DOHH2 (cell line): ENCODE measurements around the gene WWOX.
"Not testable (repeated sequence)": the region's sequence is repeated elsewhere in the genome, so short reads cannot be mapped to it uniquely, and the experiment has no call there.

Experiments
- H3F3A ChIP-seq: fragments of 200-600 bp; sonication (generic), shearing (Covaris generic); 2 replicates; pipeline ENCODE4 v1.6.0; 2016; ENCODE audit warnings: antibody characterized with exemption, mild to moderate bottlenecking; ENCODE audit not compliant: control insufficient read depth, insufficient read depth
- H3K27ac ChIP-seq: fragments of 200-600 bp; sonication (generic); 2 replicates; pipeline ENCODE4 v1.5.1; 2014; ENCODE audit warnings: low read depth, mild to moderate bottlenecking, low read length, moderate library complexity
- H3K27me3 ChIP-seq: fragments of 200-600 bp; sonication (generic); 2 replicates; pipeline ENCODE4 v1.6.1; 2014; ENCODE audit warnings: mild to moderate bottlenecking, low read length, mixed read lengths; ENCODE audit not compliant: control insufficient read depth
- H3K36me3 ChIP-seq: fragments of 200-600 bp; sonication (generic); 2 replicates; pipeline ENCODE4 v1.6.1; 2014; ENCODE audit warnings: mild to moderate bottlenecking, low read length, moderate library complexity, mixed read lengths; ENCODE audit not compliant: control insufficient read depth
- H3K4me1 ChIP-seq: fragments of 200-600 bp; sonication (generic); 2 replicates; pipeline ENCODE4 v1.6.1; 2014; ENCODE audit warnings: mild to moderate bottlenecking, low read length, mixed read lengths; ENCODE audit not compliant: control insufficient read depth
- H3K4me2 ChIP-seq: fragments of 200-600 bp; sonication (generic); 2 replicates; pipeline ENCODE4 v1.6.0; 2014; ENCODE audit warnings: mild to moderate bottlenecking, low read length, moderate library complexity
- H3K4me3 ChIP-seq: fragments of 200-600 bp; sonication (generic); 2 replicates; pipeline ENCODE4 v1.5.1; 2014; ENCODE audit warnings: mild to moderate bottlenecking, low read length, mixed read lengths
- H3K79me2 ChIP-seq: fragments of 200-600 bp; sonication (generic); 2 replicates; pipeline ENCODE4 v1.6.1; 2014; ENCODE audit warnings: mild to moderate bottlenecking, low read length, mixed read lengths; ENCODE audit not compliant: control insufficient read depth
- H3K9me2 ChIP-seq: fragments of 200-600 bp; sonication (generic); replicated peaks from 2 replicates; pipeline ENCODE4 v1.6.1; 2014; ENCODE audit warnings: mild to moderate bottlenecking, low read length, mixed read lengths; ENCODE audit not compliant: control insufficient read depth
- H3K9me3 ChIP-seq: fragments of 200-600 bp; sonication (generic); 2 replicates; pipeline ENCODE4 v1.6.1; 2014; ENCODE audit warnings: antibody characterized with exemption, low read length, mixed read lengths; ENCODE audit not compliant: control insufficient read depth, insufficient read depth
- H4K20me1 ChIP-seq: fragments of 200-600 bp; sonication (generic); 2 replicates; pipeline ENCODE4 v1.6.0; 2014; ENCODE audit warnings: low read depth, mild to moderate bottlenecking, antibody characterized with exemption, low read length, moderate library complexity; ENCODE audit not compliant: control insufficient read depth, insufficient read depth
- EZH2phosphoT487 ChIP-seq: fragments of 200-600 bp; sonication (generic); IDR thresholded peaks from 2 replicates; pipeline ENCODE4 v1.6.1; 2017; ENCODE audit warnings: borderline replicate concordance, mild to moderate bottlenecking, antibody characterized with exemption, low read length, moderate library complexity, mixed read lengths
- TF ChIP-seq, protein P1 (sequence below): fragments of 200-600 bp; sonication (generic); IDR thresholded peaks from one replicate; pipeline ENCODE4 v1.5.1; 2014; ENCODE audit warnings: antibody characterized with exemption, mild to moderate bottlenecking, low read depth, low read length; ENCODE audit not compliant: poor library complexity, severe bottlenecking

The WWOX gene

DNA sequence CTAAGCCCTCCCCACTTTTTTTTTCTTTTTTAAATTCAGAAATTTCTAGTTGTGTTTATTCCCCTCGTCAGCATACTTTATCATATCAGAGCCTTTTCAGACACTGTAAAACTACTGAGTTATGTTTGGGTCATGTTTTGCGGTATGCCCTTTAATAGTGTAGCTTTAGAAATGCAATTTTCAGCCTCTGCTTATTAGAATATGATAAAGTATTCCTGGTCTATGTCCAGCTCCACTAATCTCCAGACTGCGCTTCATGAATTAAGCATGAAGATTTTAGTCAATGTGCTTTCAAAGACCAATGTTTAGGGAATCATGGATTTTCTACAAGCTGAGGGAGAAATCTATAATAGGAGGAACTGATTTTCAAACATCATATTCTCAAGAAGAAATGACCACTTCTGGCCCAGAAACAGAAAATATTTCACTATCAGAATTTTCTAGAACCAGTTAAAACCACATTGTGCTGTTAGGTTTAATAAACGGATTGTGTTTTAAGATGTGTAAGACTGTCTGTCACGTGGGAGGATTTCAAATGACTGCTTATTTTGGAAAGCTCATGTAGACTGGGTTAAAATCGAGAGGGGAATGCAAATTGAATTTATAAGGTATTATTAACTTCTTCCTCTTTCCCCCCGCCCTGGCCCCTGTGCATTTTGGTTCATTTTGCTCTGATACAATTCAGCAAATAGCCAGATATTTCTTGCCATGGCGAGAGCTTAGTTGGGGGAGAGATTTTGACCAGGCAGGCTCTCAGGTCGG lies 498.5 kb downstream of the WWOX start:
- Histone ChIP-seq H3K27me3 (no peaks in the 10 kb centered on the region), H3F3A (no peaks in the 10 kb centered on the region), H3K9me2 (no peaks in the 10 kb centered on the region; the same call in 1 of the 2 replicates), H3K4me2 (no peak overlapping the region), H3K79me2 (no peaks in the 10 kb centered on the region), H3K4me3 (peak overlapping the region; percentile 28), H3K4me1 (peaks cover 9% of the 10 kb centered on the region), H3K9me3 (no peaks in the 10 kb centered on the region), H3K27ac (no peak overlapping the region), H4K20me1 (no peaks in the 10 kb centered on the region), H3K36me3 (no peaks in the 10 kb centered on the region)
- TF ChIP-seq EZH2phosphoT487, result no peak
- TF ChIP-seq, protein P1, sequence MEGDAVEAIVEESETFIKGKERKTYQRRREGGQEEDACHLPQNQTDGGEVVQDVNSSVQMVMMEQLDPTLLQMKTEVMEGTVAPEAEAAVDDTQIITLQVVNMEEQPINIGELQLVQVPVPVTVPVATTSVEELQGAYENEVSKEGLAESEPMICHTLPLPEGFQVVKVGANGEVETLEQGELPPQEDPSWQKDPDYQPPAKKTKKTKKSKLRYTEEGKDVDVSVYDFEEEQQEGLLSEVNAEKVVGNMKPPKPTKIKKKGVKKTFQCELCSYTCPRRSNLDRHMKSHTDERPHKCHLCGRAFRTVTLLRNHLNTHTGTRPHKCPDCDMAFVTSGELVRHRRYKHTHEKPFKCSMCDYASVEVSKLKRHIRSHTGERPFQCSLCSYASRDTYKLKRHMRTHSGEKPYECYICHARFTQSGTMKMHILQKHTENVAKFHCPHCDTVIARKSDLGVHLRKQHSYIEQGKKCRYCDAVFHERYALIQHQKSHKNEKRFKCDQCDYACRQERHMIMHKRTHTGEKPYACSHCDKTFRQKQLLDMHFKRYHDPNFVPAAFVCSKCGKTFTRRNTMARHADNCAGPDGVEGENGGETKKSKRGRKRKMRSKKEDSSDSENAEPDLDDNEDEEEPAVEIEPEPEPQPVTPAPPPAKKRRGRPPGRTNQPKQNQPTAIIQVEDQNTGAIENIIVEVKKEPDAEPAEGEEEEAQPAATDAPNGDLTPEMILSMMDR, result no peak

DNA sequence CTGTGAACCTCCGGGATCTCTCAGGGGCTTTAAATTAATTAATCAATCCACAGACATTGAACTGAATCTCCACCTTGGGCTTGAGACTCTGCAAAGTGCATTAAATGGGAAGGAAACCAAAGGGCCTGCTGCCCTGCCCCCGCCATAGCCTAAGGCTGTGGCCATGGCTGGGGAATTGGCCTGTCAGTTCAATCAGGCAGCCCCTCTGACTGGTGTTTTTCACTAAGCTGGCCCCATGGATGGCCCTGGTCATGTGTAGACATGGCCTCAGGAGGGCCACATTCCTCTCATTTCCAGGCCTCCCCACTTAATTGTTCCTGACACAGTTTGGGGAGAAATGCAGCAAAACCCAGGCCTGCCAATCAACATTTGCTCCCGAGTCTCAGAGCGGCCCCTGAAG lies 499.8 kb downstream of the WWOX start:
- no peaks in the 10 kb centered on the region; the same call in 1 of the 2 replicates for H3K9me2 ChIP-seq
- H3K27ac ChIP-seq, result no peak overlapping the region
- peaks cover 9% of the 10 kb centered on the region for H3K4me1 ChIP-seq
- H3F3A ChIP-seq, result no peaks in the 10 kb centered on the region
- H3K4me3 ChIP-seq, result no peak overlapping the region
- TF ChIP-seq, protein P1, result no peak
- TF ChIP-seq EZH2phosphoT487, result no peak
- no peak overlapping the region for H3K4me2 ChIP-seq
- no peaks in the 10 kb centered on the region for H3K9me3 ChIP-seq
- no peaks in the 10 kb centered on the region for H3K36me3 ChIP-seq
- no peaks in the 10 kb centered on the region for H4K20me1 ChIP-seq
- no peaks in the 10 kb centered on the region for H3K79me2 ChIP-seq
- H3K27me3 ChIP-seq, result no peaks in the 10 kb centered on the region

DNA sequence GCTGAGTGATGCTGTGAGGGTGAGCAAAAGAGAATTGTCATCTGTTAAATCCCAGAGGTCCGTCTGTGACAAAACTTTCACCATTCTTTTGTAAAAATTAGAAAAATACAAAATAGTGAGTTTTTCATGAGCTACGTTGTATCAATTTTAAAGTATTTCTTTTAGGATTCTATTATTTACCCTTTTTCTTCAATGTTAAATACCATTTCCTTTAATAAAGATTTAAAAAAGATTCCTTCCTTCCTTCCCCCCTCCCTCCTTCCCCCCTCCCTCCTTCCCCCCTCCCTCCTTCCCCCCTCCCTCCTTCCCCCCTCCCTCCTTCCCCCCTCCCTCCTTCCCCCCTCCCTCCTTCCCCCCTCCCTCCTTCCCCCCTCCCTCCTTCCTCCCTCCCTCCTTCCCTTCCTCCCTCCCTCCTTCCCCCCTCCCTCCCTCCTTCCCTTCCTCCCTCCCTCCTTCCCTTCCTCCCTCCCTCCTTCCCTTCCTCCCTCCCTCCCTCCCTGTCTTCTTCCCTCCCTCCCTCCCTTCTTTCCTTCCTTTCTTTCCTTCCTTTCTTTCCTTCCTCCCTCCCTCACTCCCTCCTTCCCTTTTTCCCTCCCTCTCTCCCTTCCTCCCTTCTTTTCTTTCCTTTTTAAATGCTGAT lies 505.1 kb downstream of the WWOX start:
- H3K9me2 ChIP-seq, H3K27me3 ChIP-seq, H3K36me3 ChIP-seq, H3K4me2 ChIP-seq, H3K4me3 ChIP-seq, H3K9me3 ChIP-seq, H3K79me2 ChIP-seq, H3F3A ChIP-seq, H3K4me1 ChIP-seq, H4K20me1 ChIP-seq, H3K27ac ChIP-seq: not testable (repeated sequence)

DNA sequence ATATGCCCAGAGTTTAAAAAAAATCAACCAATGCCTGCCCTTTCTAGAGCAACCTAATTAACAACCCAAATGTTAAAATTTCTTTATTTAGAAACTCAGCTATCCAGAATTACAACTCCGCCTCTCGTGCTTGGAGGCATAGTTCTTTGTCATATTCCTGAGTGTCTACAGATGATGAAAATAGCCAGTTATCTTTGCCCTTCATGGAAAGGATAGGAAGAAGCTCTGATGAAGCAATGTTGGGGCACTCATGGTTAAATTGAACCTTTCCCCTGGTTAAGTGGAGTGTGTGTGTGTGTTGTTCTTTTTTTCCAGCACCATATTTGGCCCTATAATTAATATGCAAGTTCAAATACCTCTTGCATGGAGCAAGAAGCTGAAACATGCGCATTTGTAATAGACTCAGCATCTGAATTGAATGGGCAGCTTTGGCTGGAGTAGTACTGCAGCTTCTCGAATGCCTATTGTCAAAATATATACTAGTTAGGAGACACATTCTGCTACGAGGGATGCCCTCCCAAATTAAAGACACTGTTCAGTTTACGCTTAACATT lies 506.2 kb downstream of the WWOX start:
- no peaks in the 10 kb centered on the region for H3K4me1 ChIP-seq
- H3K9me2 ChIP-seq, result no peaks in the 10 kb centered on the region; the same call in 1 of the 2 replicates
- H3K4me2 ChIP-seq, result no peak overlapping the region
- H3K27ac ChIP-seq, result no peak overlapping the region
- no peaks in the 10 kb centered on the region for H3F3A ChIP-seq
- H4K20me1 ChIP-seq, result no peaks in the 10 kb centered on the region
- no peak overlapping the region for H3K4me3 ChIP-seq
- H3K9me3 ChIP-seq, result no peaks in the 10 kb centered on the region
- TF ChIP-seq EZH2phosphoT487, result no peak
- TF ChIP-seq, protein P1, result no peak
- no peaks in the 10 kb centered on the region for H3K79me2 ChIP-seq
- H3K36me3 ChIP-seq, result no peaks in the 10 kb centered on the region
- no peaks in the 10 kb centered on the region for H3K27me3 ChIP-seq
